Activated CD8-positive, alpha-beta memory T cell treated with anti-CD3 and anti-CD28 coated beads for 1 hour (primary cell): ENCODE results near the gene SPECC1L.

Source experiments
- DNase-seq, 2 donors: peaks; one replicate each; pipeline ENCODE4 v3.0.0-alpha.2; 2020; ENCODE audit warnings: low read depth in 1 of 2; ENCODE audit errors: extremely low read depth in 1 of 2

The SPECC1L gene

GRCh38 chr22:24357547-24357946, 86.9 kb downstream of the SPECC1L start:
- DNase-seq: no peak

GRCh38 chr22:24358105-24358836, 87.6 kb downstream of the SPECC1L start:
- no peak for DNase-seq

GRCh38 chr22:24359452-24360120, 89.0 kb downstream of the SPECC1L start:
- no peak for DNase-seq

- DNase-seq: no peak
Measured at GRCh38 chr22:24361976-24362646, 91.5 kb downstream of the SPECC1L start.

GRCh38 chr22:24363243-24363642, 92.6 kb downstream of the SPECC1L start:
- no peak for DNase-seq

GRCh38 chr22:24366701-24367100, 96.1 kb downstream of the SPECC1L start:
- DNase-seq: no peak

GRCh38 chr22:24367841-24368240, 97.2 kb downstream of the SPECC1L start:
- no peak for DNase-seq

GRCh38 chr22:24370401-24370800, 99.8 kb downstream of the SPECC1L start:
- DNase-seq: no peak

- no peak for DNase-seq
Measured at GRCh38 chr22:24376002-24376401, 105.4 kb downstream of the SPECC1L start.

- no peak for DNase-seq
Measured at GRCh38 chr22:24376586-24376985, 106.0 kb downstream of the SPECC1L start.

- DNase-seq: no peak
Measured at GRCh38 chr22:24379536-24379935, 108.9 kb downstream of the SPECC1L start.

- no peak for DNase-seq
Measured at GRCh38 chr22:24380220-24380904, 109.7 kb downstream of the SPECC1L start.

- no peak for DNase-seq
Measured at GRCh38 chr22:24380905-24381230, 110.2 kb downstream of the SPECC1L start.

- DNase-seq: no peak
Measured at GRCh38 chr22:24383061-24383460, 112.4 kb downstream of the SPECC1L start.

GRCh38 chr22:24384131-24384530, 113.5 kb downstream of the SPECC1L start:
- no peak for DNase-seq

GRCh38 chr22:24386937-24387471, 116.4 kb downstream of the SPECC1L start:
- no peak for DNase-seq

GRCh38 chr22:24389680-24390079, 119.0 kb downstream of the SPECC1L start:
- DNase-seq: no peak

- DNase-seq: no peak
Measured at GRCh38 chr22:24390156-24390555, 119.5 kb downstream of the SPECC1L start.

GRCh38 chr22:24390576-24390975, 119.9 kb downstream of the SPECC1L start:
- no peak for DNase-seq

GRCh38 chr22:24391836-24392217, 121.2 kb downstream of the SPECC1L start:
- no peak for DNase-seq

GRCh38 chr22:24392218-24392931, 121.7 kb downstream of the SPECC1L start:
- no peak for DNase-seq
